ENCODE results near the gene LARP1.
"Not testable (repeated sequence)": the region's sequence is repeated elsewhere in the genome, so short reads cannot be mapped to it uniquely, and the experiment has no call there.

LARP1 gene

GRCh38 chr5:154818471-154819116, 63.4 kb downstream of the LARP1 start:
- H3K27ac ChIP-seq (ENCODE audit: low read depth, low read length), result no peak overlapping the region
- DNase-seq, result no peak
- no peak overlapping the region for H2BK12ac ChIP-seq (ENCODE audit: low read length)
- no peak overlapping the region for H2BK5ac ChIP-seq (ENCODE audit: low read depth, low read length, poor library complexity)
- H2AK5ac ChIP-seq (ENCODE audit: low read length), result no peak overlapping the region
- H2BK120ac ChIP-seq (ENCODE audit: insufficient read depth, low read length, poor library complexity), result no peak overlapping the region
- H3K4me3 ChIP-seq (ENCODE audit: low read depth, low read length), result no peak overlapping the region
- no peaks in the 10 kb centered on the region for H3K79me2 ChIP-seq (ENCODE audit: control insufficient read depth, insufficient read depth, low read length, poor library complexity)
- no peak overlapping the region for H3K14ac ChIP-seq (ENCODE audit: low read length)
- no peak overlapping the region for H3K23ac ChIP-seq (ENCODE audit: low read length)
- H2AFZ ChIP-seq (ENCODE audit: insufficient read depth, low read length, poor library complexity), result no peak overlapping the region
- no peaks in the 10 kb centered on the region for H3K27me3 ChIP-seq (ENCODE audit: insufficient read depth, low read length)
- no peaks in the 10 kb centered on the region for H3K9me3 ChIP-seq (ENCODE audit: insufficient read depth, low read depth, low read length)
- H3K36me3 ChIP-seq (ENCODE audit: control insufficient read depth in 1 of 2, insufficient read depth in 2 of 2, low read length in 2 of 2), result peaks cover 44 to 57% of the 10 kb centered on the region in 2 experiments
- no peaks in the 10 kb centered on the region for H3K79me1 ChIP-seq (ENCODE audit: low read length)
- no peak overlapping the region for H3K4ac ChIP-seq (ENCODE audit: low read depth, low read length)
- H4K91ac ChIP-seq (ENCODE audit: low read depth, low read length), result no peak overlapping the region
- no peak overlapping the region for H3K4me2 ChIP-seq (ENCODE audit: low read length)
- H3K4me1 ChIP-seq (ENCODE audit: control insufficient read depth in 1 of 2, insufficient read depth in 2 of 2, low read length in 2 of 2), result peaks cover 0 to 5% of the 10 kb centered on the region in 2 experiments
- no CpG with 5 or more reads among the region's 2 CpGs for WGBS (ENCODE audit: extremely low coverage, insufficient coverage, insufficient read length)
- no peak overlapping the region for H4K12ac ChIP-seq (ENCODE audit: low read depth, low read length)
- H3K18ac ChIP-seq (ENCODE audit: low read length), result no peak overlapping the region
- H3K9ac ChIP-seq (ENCODE audit: low read length), result no peak overlapping the region
- H4K8ac ChIP-seq (ENCODE audit: low read depth, low read length), result no peak overlapping the region

- no CpG with 5 or more reads among the region's 7 CpGs for WGBS (ENCODE audit: extremely low coverage, insufficient coverage, insufficient read length)
Measured at GRCh38 chr5:154819546-154819945, 64.4 kb downstream of the LARP1 start.

GRCh38 chr5:154820383-154820782, 65.2 kb downstream of the LARP1 start:
- H3K27me3 ChIP-seq (ENCODE audit: insufficient read depth, low read length), result no peaks in the 10 kb centered on the region
- no peaks in the 10 kb centered on the region for H3K9me3 ChIP-seq (ENCODE audit: insufficient read depth, low read depth, low read length)
- no peak overlapping the region for H3K18ac ChIP-seq (ENCODE audit: low read length)
- no peak overlapping the region for H4K91ac ChIP-seq (ENCODE audit: low read depth, low read length)
- DNase-seq, result no peak
- H3K23ac ChIP-seq (ENCODE audit: low read length), result no peak overlapping the region
- H2AFZ ChIP-seq (ENCODE audit: insufficient read depth, low read length, poor library complexity), result no peak overlapping the region
- H2BK120ac ChIP-seq (ENCODE audit: insufficient read depth, low read length, poor library complexity), result no peak overlapping the region
- no peak overlapping the region for H3K4me2 ChIP-seq (ENCODE audit: low read length)
- no peak overlapping the region for H3K14ac ChIP-seq (ENCODE audit: low read length)
- no peak overlapping the region for H3K4ac ChIP-seq (ENCODE audit: low read depth, low read length)
- no peaks in the 10 kb centered on the region for H3K79me1 ChIP-seq (ENCODE audit: low read length)
- WGBS (ENCODE audit: extremely low coverage, insufficient coverage, insufficient read length), result no CpG with 5 or more reads among the region's 5 CpGs
- H3K9ac ChIP-seq (ENCODE audit: low read length), result no peak overlapping the region
- H3K4me3 ChIP-seq (ENCODE audit: low read depth, low read length), result no peak overlapping the region
- peaks cover 0 to 7% of the 10 kb centered on the region in 2 experiments for H3K4me1 ChIP-seq (ENCODE audit: control insufficient read depth in 1 of 2, insufficient read depth in 2 of 2, low read length in 2 of 2)
- no peak overlapping the region for H2AK5ac ChIP-seq (ENCODE audit: low read length)
- no peak overlapping the region for H4K8ac ChIP-seq (ENCODE audit: low read depth, low read length)
- no peak overlapping the region for H4K12ac ChIP-seq (ENCODE audit: low read depth, low read length)
- no peak overlapping the region for H2BK5ac ChIP-seq (ENCODE audit: low read depth, low read length, poor library complexity)
- H3K79me2 ChIP-seq (ENCODE audit: control insufficient read depth, insufficient read depth, low read length, poor library complexity), result no peaks in the 10 kb centered on the region
- no peak overlapping the region for H3K27ac ChIP-seq (ENCODE audit: low read depth, low read length)
- peaks cover 33 to 48% of the 10 kb centered on the region in 2 experiments for H3K36me3 ChIP-seq (ENCODE audit: control insufficient read depth in 1 of 2, insufficient read depth in 2 of 2, low read length in 2 of 2)
- H2BK12ac ChIP-seq (ENCODE audit: low read length), result no peak overlapping the region

More at GRCh38 chr5:154819546-154819945, 64.4 kb downstream of the LARP1 start:
- no peak overlapping the region for H3K9ac ChIP-seq (ENCODE audit: low read length)
- H3K36me3 ChIP-seq (ENCODE audit: control insufficient read depth in 1 of 2, insufficient read depth in 2 of 2, low read length in 2 of 2), result peaks cover 39 to 54% of the 10 kb centered on the region in 2 experiments
- H3K23ac ChIP-seq (ENCODE audit: low read length), result no peak overlapping the region
- peaks cover 0 to 7% of the 10 kb centered on the region in 2 experiments for H3K4me1 ChIP-seq (ENCODE audit: control insufficient read depth in 1 of 2, insufficient read depth in 2 of 2, low read length in 2 of 2)
- H3K27me3 ChIP-seq (ENCODE audit: insufficient read depth, low read length), result no peaks in the 10 kb centered on the region
- H3K4me2 ChIP-seq (ENCODE audit: low read length), result no peak overlapping the region
- no peak overlapping the region for H4K12ac ChIP-seq (ENCODE audit: low read depth, low read length)
- H2BK5ac ChIP-seq (ENCODE audit: low read depth, low read length, poor library complexity), result no peak overlapping the region
- H3K14ac ChIP-seq (ENCODE audit: low read length), result no peak overlapping the region
- no peaks in the 10 kb centered on the region for H3K9me3 ChIP-seq (ENCODE audit: insufficient read depth, low read depth, low read length)
- H3K79me1 ChIP-seq (ENCODE audit: low read length), result no peaks in the 10 kb centered on the region
- H4K91ac ChIP-seq (ENCODE audit: low read depth, low read length), result no peak overlapping the region
- no peaks in the 10 kb centered on the region for H3K79me2 ChIP-seq (ENCODE audit: control insufficient read depth, insufficient read depth, low read length, poor library complexity)
- H3K4me3 ChIP-seq (ENCODE audit: low read depth, low read length), result no peak overlapping the region
- no peak overlapping the region for H3K18ac ChIP-seq (ENCODE audit: low read length)
- no peak overlapping the region for H2AK5ac ChIP-seq (ENCODE audit: low read length)
- no peak overlapping the region for H3K4ac ChIP-seq (ENCODE audit: low read depth, low read length)
- H4K8ac ChIP-seq (ENCODE audit: low read depth, low read length), result no peak overlapping the region
- no peak overlapping the region for H2BK12ac ChIP-seq (ENCODE audit: low read length)
- no peak overlapping the region for H2BK120ac ChIP-seq (ENCODE audit: insufficient read depth, low read length, poor library complexity)
- no peak for DNase-seq
- H2AFZ ChIP-seq (ENCODE audit: insufficient read depth, low read length, poor library complexity), result no peak overlapping the region
- H3K27ac ChIP-seq (ENCODE audit: low read depth, low read length), result no peak overlapping the region

GRCh38 chr5:154822896-154823295, 67.7 kb downstream of the LARP1 start:
- not testable (repeated sequence) for H4K8ac ChIP-seq (ENCODE audit: low read depth, low read length); H3K4ac ChIP-seq (ENCODE audit: low read depth, low read length); H4K91ac ChIP-seq (ENCODE audit: low read depth, low read length); H3K9ac ChIP-seq (ENCODE audit: low read length); H3K27me3 ChIP-seq (ENCODE audit: insufficient read depth, low read length); H3K14ac ChIP-seq (ENCODE audit: low read length); H2BK12ac ChIP-seq (ENCODE audit: low read length); DNase-seq; H4K12ac ChIP-seq (ENCODE audit: low read depth, low read length); H3K9me3 ChIP-seq (ENCODE audit: insufficient read depth, low read depth, low read length); H3K4me1 ChIP-seq (ENCODE audit: control insufficient read depth in 1 of 2, insufficient read depth in 2 of 2, low read length in 2 of 2); H3K4me2 ChIP-seq (ENCODE audit: low read length); H2BK120ac ChIP-seq (ENCODE audit: insufficient read depth, low read length, poor library complexity); H2AFZ ChIP-seq (ENCODE audit: insufficient read depth, low read length, poor library complexity); H2BK5ac ChIP-seq (ENCODE audit: low read depth, low read length, poor library complexity); H2AK5ac ChIP-seq (ENCODE audit: low read length); H3K23ac ChIP-seq (ENCODE audit: low read length); H3K79me1 ChIP-seq (ENCODE audit: low read length); H3K4me3 ChIP-seq (ENCODE audit: low read depth, low read length); H3K79me2 ChIP-seq (ENCODE audit: control insufficient read depth, insufficient read depth, low read length, poor library complexity); H3K18ac ChIP-seq (ENCODE audit: low read length); H3K27ac ChIP-seq (ENCODE audit: low read depth, low read length)
- no CpG with 5 or more reads among the region's 5 CpGs for WGBS (ENCODE audit: extremely low coverage, insufficient coverage, insufficient read length)
- peaks cover 12 to 30% of the 10 kb centered on the region in 2 experiments for H3K36me3 ChIP-seq (ENCODE audit: control insufficient read depth in 1 of 2, insufficient read depth in 2 of 2, low read length in 2 of 2)
